CD1c-positive myeloid dendritic cell (primary cell): Measurements from ENCODE around the gene TLDC2.
"Not testable (repeated sequence)": the region's sequence is repeated elsewhere in the genome, so short reads cannot be mapped to it uniquely, and the experiment has no call there.

Source experiments
- DNase-seq: peaks from one replicate; pipeline ENCODE4 v3.0.0-alpha.2; 2016; ENCODE audit errors: extremely low spot score

Gene TLDC2

DNA sequence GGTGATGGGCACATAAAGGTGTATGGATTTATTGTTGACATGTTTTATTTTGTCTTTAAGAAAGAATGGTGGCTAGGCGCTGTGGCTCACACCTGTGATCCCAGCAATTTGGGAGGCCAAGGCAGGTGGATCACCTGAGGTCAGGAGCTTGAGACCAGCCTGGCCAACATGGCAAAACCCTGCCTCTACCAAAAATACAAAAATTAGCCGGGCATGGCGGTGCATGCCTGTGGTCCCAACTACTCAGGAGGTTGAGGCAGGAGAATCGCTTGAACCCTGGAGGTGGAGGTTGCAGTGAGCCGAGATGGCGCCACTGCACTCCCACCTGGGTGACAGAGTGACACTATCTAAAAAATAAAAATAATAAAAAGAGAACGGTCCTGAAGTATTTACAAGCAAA, 30.1 kb downstream of the TLDC2 start:
- DNase-seq: not testable (repeated sequence)

DNA sequence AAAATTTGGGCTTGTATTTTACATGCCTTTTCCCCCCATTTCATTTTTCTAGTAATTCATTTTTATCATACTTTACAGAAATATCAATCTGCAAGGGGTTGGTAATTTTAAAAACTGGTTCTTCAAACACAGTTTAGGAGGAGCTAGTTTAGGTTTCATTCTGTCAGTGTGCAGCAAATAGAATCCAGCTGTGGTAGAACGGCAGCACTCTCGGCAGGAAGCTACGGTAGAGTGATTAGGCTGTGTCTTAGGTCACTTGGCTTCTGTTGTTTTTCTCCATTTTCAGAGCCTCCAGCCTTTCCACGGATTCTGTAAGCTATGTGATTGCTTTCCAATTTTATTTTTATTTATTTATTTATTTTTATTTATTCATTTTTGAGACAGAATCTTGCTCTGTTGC, 32.7 kb downstream of the TLDC2 start:
- no peak for DNase-seq

GRCh38 chr20:36916199-36916598, 40.3 kb downstream of the TLDC2 start:
- DNase-seq: no peak

GRCh38 chr20:36917240-36917639, 41.3 kb downstream of the TLDC2 start:
- DNase-seq: no peak

DNA sequence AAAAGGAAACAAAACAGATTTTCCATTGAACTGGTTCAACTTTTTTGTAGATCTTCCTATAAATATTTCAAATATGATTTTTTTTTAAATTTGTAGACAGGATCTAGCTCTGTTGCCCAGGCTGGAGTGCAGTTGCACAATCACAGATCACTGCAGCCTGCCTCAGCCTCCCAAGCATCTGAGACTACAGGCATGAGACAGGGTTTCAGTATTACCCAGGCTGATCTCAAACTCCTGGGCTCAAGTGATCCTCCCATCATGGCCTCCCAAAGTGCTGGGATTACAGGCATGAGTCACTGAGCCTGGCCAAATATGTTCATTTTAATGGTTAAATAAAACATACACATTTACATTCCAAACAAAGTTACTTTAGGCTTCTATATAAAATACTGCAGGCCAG, 42.0 kb downstream of the TLDC2 start:
- no peak for DNase-seq

DNA sequence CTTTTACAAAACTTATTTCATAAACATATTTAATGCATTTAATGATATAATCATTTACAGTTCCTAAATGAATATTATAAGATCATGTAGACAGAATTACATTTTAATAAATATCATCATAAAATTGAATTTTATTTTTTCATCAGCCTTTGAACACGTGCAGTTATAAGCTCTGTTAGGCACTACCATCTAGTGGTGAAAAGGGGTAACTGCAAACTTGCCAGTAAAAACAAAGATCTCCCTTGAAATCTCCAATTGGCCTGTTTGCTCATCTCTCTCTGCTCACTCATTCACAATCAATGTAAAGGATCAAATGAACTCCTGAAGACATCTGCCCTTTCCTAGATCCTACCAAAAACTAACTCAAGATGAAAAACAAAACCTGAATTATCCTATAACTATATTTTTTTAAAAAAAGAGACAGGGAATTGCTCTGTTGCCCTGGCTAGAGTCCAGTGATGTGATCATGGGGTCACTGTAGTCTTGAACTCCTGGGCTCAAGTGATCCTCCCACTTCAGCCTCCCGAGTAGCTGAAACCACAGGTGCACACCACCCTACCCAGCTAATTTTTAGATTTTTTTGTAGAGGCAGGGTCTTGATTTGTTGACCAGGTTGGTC, 43.9 kb downstream of the TLDC2 start:
- peak; percentile 75 for DNase-seq

DNA sequence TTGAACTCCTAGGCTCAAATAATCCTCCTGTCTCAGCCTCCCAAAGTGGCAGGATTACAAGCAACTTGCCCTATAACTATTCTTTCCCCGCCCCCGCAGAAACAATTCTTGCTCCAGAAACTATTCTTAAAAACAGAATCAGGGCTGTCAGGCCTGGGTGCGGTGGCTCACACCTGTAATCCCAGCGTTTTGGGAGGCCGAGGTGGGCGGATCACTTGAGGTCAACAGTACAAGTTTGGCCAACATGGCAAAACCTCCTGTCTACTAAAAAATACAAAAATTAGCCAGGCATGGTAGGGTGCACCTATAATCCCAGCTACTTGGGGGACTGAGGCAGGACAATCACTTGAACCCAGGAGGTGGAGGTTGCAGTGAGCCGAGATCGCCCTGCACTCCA, 44.4 kb downstream of the TLDC2 start:
- no peak for DNase-seq

GRCh38 chr20:36924167-36925045, 48.5 kb downstream of the TLDC2 start:
- DNase-seq: no peak

GRCh38 chr20:36925234-36925633, 49.3 kb downstream of the TLDC2 start:
- DNase-seq: no peak

GRCh38 chr20:36926653-36927200, 50.8 kb downstream of the TLDC2 start:
- peak; percentile 13 for DNase-seq

- no peak for DNase-seq
Observed at GRCh38 chr20:36927704-36928103, 51.8 kb downstream of the TLDC2 start.

GRCh38 chr20:36929290-36929689, 53.4 kb downstream of the TLDC2 start:
- DNase-seq: no peak

DNA sequence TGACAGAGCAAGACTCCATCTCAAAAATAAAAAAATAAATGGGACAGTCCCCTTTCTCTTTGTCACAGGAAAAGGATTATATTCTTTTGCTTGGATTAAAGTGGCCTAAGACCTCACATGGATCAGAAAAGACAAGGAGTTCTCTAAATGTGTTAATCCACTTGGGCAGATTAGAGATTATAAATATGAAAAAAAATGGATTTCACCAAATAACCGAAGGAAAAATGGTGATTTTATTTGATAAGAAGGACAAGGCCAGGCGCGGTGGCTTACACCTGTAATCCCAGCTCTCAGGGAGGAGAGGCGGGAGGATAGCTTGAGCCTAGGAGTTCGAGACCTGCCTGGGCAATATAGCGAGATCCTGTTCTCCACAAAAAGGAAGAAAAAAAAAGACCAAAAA, 53.8 kb downstream of the TLDC2 start:
- DNase-seq: no peak

- not testable (repeated sequence) for DNase-seq
Observed at GRCh38 chr20:36932067-36932466, 56.1 kb downstream of the TLDC2 start.

DNA sequence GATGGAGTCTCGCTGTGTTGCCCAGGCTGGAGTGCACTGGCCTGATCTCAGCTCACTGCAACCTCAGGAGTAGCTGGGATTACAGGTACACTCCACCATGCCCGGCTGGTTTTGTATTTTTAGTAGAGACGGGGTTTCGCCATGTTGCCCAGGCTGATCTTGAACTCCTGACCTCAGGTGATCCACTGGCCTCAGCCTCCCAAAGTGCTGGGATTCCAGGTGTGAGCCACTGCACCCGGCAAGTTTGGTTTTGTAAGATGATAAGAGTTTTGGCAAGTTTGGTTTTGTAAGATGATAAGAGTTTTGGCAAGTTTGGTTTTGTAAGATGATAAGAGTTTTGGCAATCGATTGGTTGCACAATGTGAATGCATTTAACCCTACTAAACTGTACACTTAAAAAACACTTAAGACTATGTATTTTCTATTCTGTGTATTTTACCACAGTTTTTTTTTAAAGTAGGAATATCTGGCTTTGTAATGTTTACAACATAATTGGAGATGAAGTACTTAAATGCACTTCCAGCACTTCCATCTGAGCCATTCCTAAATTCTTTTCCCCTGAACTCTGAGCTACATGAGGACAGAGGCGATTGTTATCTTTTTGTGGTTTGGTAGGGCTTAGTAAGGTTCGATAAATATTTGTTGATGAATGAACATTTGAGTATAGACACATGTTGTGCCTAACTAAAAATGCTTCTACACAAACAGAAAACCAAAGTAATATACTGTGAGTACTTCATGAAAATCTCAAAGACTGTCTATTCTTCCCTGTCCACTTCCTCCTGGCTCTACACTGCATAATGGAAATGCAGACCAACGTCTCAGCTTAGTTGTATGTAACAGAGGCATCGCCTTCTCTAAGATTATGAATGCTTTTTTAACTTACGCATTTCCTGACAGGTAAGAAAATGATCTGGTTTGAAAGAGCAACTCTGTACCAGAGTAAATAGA, 56.8 kb downstream of the TLDC2 start:
- peak; percentile 22 for DNase-seq

GRCh38 chr20:36933571-36933970, 57.6 kb downstream of the TLDC2 start:
- DNase-seq: not testable (repeated sequence)

- no peak for DNase-seq
Observed at GRCh38 chr20:36936341-36936740, 60.4 kb downstream of the TLDC2 start.

GRCh38 chr20:36936761-36937401, 60.9 kb downstream of the TLDC2 start:
- DNase-seq: not testable (repeated sequence)

DNA sequence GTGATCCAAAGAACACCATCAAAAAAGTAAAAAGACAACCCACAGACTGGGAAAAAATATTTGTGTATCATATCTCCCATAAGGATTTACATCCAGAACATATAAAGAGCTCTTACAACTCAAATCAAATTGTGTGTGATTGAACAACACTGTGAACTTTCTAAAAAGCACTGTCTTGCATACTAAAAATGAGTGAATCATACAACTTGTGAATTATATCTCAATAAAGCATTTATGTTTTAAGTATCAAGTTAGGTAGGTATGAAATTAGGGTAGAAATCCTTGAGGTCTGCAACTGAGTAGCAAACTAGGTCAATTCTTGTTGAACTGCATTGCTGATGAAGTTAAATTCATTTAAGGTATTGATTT, 61.4 kb downstream of the TLDC2 start:
- DNase-seq: no peak

DNA sequence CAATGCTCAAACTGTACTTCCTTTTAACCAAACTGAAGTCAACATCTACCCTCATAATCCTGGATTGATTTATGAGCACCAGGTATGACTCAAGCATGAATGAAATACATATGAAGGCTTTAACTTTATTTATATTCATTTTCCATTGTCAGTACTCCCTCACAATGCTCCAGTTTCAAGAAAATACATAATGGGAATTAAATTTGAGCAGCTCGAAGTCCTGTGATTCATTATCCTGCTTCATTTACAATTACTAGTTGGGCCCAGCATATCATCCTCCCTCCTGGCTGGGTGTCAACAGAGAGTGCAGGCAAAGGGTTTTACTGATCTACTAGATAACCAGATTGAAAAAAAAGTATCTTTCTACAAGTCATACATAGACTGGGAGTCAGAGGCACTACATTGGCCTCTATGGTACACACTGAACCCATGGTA, 65.5 kb downstream of the TLDC2 start:
- DNase-seq: no peak
